ENCODE measurements around the gene BAIAP2L2. TPM values are rescaled to one million over a fixed set of nuclear protein-coding genes. Genes with fewer than 3 reads are reported as not detected.
"Not testable (repeated sequence)": the region's sequence is repeated elsewhere in the genome, so short reads cannot be mapped to it uniquely, and the experiment has no call there.

BAIAP2L2 gene
- total and polyA plus RNA-seq, 2 of the 4 experiments (the other 2 are of a cell fraction), result 0.18 to 0.46 TPM

DNA sequence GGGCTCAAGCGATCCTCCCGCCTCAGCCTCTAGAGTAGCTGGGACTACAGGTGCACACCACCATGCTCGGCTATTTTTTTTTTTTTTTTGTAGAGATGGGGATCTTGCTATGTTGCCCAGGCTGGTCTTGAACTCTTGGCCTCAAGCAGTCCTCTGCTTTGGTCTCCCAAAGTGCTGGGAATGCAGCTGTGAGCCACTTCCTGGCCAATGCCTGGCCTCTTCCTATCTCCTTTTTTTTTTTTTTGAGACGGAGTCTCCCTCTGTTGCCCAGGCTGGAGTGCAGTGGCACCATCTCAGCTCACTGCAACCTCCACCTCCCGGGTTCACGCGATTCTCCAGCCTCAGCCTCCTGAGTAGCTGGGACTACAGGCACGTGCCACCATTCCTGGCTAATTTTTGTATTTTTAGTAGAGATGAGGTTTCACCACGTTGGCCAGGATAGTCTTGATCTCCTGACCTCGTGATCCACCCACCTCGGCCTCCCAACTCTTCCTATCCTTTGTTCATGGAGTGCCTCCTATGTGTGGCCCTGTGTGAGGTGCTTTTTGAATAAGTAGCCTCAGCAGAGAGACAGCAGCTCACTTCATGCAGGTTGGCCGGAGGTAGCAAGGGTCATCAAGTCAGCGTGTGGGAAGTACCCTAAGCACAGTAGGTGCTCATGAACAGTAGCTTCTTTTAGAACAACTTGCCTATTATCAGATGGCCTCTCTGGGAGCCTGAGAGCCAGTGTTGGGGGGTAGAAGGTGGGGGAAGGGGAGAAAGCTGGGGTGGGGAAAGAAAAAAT lies 72.9 kb downstream of the BAIAP2L2 start:
- H3K18ac ChIP-seq (ENCODE audit: low read depth, low read length); intact Hi-C loops (cut with micrococcal nuclease); H3K23ac ChIP-seq (ENCODE audit: low read depth, low read length); in situ Hi-C loops (cut with MboI; ENCODE audit: low sequenced_read_pairs); H3K79me1 ChIP-seq (ENCODE audit: low read depth in 1 of 2, low read length in 2 of 2); BruUV-seq (replicated peaks); H2BK20ac ChIP-seq (ENCODE audit: low read depth, low read length); H4K8ac ChIP-seq (ENCODE audit: low read depth in 2 of 2, low read length in 2 of 2); H3K14ac ChIP-seq (replicated peaks; ENCODE audit: low read depth, low read length); H2AFZ ChIP-seq (replicated peaks; ENCODE audit: low read length, poor library complexity); H3K4ac ChIP-seq (ENCODE audit: low read depth, low read length); H2AK5ac ChIP-seq (ENCODE audit: low read depth, low read length); H3K36me3 ChIP-seq (ENCODE audit: control insufficient read depth, insufficient read depth, low read length); H2BK5ac ChIP-seq (ENCODE audit: low read depth, low read length, poor library complexity, severe bottlenecking); H2BK15ac ChIP-seq (ENCODE audit: low read depth, low read length); H3K56ac ChIP-seq (ENCODE audit: extremely low read depth, insufficient read depth, low read length); H3K27me3 ChIP-seq (ENCODE audit: control insufficient read depth, insufficient read depth, low read length); H3K9me3 ChIP-seq (ENCODE audit: control insufficient read depth, insufficient read depth, low read length); H3K4me3 ChIP-seq (ENCODE audit: insufficient read depth, low read depth, low read length); H3K4me2 ChIP-seq (ENCODE audit: low read depth, low read length); H2AK9ac ChIP-seq (replicated peaks; ENCODE audit: low read depth, low read length, poor library complexity); H3K27ac ChIP-seq (ENCODE audit: insufficient read depth, low read length); ATAC-seq (ENCODE audit: low read depth); H3K9ac ChIP-seq (ENCODE audit: low read depth, low read length); dilution Hi-C loops (cut with HindIII; ENCODE audit: low sequenced_read_pairs, unreplicated experiment); DNase-seq; CTCF ChIA-PET; H4K91ac ChIP-seq (ENCODE audit: insufficient read depth, low read depth, low read length); H2BK120ac ChIP-seq (ENCODE audit: low read depth, low read length); H4K5ac ChIP-seq (ENCODE audit: low read depth, low read length); POLR2A ChIA-PET (ENCODE audit: unreplicated experiment); H4K20me1 ChIP-seq (ENCODE audit: insufficient read depth, low read length): not testable (repeated sequence)
- H3K4me1 ChIP-seq (ENCODE audit: control insufficient read depth, insufficient read depth, low read length), result peaks cover 20% of the 10 kb centered on the region
- no CpG with 5 or more reads among the region's 13 CpGs for WGBS, 2 experiments (ENCODE audit: extremely low coverage in 2 of 2, insufficient read length in 1 of 2)
- H3K9me1 ChIP-seq (ENCODE audit: insufficient read depth, low read length), result peaks cover 13% of the 10 kb centered on the region

Data from IMR-90 (cell line).